HG03066 (cell line): ENCODE measurements around the gene NFAM1.

Source experiments
- ATAC-seq: cut with Tn5 transposase; IDR thresholded peaks from one replicate; pipeline ENCODE4 v1.9.1; 2021; ENCODE audit warnings: low read depth; ENCODE audit not compliant: unreplicated experiment

Gene NFAM1

DNA sequence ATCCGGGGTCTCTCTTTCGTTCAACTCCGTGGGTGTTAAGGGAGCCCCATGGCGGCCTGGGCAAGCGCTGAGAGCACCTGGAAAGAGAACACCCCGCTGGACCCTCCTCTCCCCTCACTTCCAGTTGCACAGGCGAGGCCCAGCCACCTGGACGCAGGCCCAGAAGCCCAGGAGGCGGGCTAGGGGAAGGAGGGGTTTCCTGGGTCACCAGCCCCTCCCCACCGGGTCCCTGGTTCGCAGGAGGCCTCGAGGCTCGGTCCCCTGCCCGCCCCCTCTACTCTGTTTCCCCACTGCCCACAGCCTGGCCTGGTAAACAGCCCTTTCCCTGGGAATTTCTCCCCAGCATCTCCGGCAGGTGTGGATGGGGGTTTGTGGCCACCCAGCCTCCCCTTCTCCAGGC, 8.5 kb upstream of the NFAM1 start:
- ATAC-seq: no peak

GRCh38 chr22:42439821-42440674, 7.8 kb upstream of the NFAM1 start:
- no peak for ATAC-seq

GRCh38 chr22:42439021-42439567, 6.9 kb upstream of the NFAM1 start:
- ATAC-seq: no peak

- no peak for ATAC-seq
These were observed 6.1 kb upstream of the NFAM1 start for GRCh38 chr22:42438293-42438650.

GRCh38 chr22:42437488-42438292, 5.5 kb upstream of the NFAM1 start:
- ATAC-seq: peak; percentile 57

GRCh38 chr22:42436404-42436803, 4.2 kb upstream of the NFAM1 start:
- ATAC-seq: no peak

GRCh38 chr22:42434748-42435425, 2.7 kb upstream of the NFAM1 start:
- ATAC-seq: no peak

DNA sequence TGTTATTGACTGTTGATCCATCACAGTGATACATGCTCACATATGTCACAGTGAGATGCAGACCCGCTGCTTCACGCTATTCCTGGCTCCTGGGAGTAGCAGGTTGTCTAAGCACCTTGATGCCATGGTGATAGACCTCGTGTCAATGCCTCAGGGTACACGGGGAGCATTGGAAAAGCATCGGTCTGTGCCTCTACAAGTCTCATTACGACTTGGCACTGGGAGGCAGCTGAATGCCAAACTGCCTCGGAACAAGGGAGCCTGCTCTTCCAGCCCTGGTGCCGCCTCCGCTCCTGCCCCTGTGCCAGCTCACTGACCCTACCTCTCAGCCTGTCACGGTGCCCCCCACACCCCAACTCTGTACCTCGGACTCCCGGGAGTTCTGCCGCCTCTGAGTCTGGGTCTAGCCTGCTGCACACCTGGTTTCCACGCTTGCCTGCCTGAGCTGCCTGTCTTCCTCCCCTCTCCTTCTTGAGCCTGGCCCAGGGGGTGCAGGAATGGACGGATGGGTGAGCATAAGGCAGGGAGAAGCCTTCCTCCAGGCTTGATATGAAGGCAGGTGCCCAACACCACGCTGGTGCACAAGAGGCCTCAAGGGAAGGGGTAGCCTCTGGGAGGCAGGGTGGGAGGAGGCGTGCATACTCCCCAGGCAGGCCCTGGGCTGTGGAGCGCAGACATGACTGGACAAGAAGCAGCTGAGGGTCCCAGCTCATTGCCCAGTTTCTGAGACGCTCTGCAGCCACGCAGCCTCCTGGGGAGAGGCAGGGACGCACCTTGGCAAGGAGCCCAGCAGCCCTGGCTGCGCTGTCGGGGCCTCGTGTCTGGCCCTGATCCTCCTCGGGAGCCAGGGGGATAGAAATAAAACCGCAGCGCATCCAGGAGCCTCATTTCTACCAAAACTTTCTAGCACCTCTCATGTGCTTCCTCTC, 1.8 kb upstream of the NFAM1 start:
- ATAC-seq: no peak

DNA sequence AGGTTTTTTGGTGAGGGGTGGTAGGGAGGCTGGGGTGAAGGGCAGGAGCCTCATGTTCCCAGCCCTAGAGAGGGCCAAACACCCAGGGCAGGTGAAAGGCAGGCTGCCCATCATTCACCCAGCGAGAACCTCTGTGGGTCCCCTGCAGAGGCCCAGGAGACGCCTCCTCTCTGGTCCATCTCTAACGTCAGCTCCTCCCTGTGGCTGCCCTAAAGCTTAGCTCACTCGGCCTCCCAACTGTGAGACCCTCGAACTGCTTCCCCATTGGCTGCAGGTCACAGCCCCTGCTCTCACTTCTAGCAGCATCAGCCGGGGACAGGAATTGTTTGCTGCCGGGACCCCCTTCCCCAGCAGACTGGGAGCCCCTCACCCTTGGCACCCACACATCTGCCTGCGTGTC, 615 bp upstream of the NFAM1 start:
- no peak for ATAC-seq

DNA sequence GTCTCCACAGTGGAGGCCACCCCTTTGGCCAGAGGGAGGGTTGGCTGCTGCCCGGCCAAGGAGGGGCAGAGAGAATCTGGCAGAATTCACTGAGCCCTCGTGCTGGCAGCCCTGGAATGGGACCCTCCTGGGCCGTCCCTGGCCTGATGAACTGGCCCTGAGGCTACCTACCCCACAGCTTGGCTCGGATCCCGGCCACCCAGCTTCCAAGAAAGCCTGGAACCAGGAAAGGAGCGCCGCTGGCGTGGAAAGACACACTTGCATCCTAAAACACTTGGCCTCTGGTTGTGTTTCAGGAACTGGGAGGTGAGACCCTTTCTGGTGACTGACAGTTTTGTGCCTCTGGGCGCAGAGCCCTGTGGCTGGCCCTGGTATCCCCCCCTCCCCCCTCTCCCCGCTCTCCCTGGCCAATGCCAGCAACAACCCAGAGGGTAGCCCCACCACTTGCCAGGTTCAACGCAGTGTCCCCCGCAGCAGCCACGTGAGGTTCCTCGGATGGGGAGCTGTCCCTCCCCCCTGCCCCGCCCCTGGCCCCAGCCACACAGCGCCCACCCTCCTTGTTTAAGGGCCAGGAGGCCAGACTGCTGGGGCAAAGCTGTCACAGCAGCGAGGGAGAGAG, 693 bp downstream of the NFAM1 start:
- ATAC-seq: no peak

- no peak for ATAC-seq
These were observed 1.6 kb downstream of the NFAM1 start for GRCh38 chr22:42430528-42431125.

DNA sequence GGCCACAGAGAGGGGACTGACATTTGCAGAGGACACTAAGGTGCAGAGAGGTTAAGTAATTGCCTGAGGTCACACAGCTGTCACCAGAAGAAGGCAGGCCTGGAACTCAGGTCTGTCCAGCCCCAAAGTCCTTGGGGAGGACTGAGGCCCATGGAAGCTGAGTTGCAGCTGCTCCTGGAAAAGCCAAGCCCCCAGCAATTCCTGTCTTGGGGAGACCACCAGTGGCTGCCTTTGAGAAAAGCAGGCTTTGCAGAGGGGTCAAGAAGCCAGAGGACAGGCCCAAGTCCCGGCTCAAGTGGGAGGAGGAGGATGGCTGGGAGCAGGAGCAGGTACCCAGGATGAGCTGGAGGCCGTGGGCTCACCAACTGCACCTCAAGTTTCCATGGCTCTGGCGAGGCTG, 3.4 kb downstream of the NFAM1 start:
- ATAC-seq: no peak

- ATAC-seq: no peak
These were observed 4.2 kb downstream of the NFAM1 start for GRCh38 chr22:42428025-42428424.

- no peak for ATAC-seq
These were observed 5.0 kb downstream of the NFAM1 start for GRCh38 chr22:42427167-42427566.

DNA sequence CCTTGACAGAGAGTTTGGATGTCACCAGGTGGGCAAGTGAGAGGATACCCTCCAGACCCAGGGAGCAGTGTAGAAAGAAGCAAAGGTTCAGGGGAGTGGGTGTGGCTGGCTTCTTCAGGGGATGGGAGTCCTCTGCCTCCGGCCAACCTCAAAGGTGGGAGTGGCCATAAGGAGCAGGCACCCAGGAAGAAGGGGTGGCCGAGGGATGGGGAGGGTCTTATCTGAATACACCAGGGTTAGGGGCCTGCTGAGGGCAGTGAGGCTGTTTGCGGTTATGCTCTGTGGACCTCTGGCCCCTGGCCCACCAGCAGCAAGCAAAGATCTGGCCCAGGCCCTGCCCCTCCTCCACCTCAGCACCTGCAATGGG, 6.2 kb downstream of the NFAM1 start:
- ATAC-seq: no peak

- no peak for ATAC-seq
These were observed 6.7 kb downstream of the NFAM1 start for GRCh38 chr22:42425337-42425988.

DNA sequence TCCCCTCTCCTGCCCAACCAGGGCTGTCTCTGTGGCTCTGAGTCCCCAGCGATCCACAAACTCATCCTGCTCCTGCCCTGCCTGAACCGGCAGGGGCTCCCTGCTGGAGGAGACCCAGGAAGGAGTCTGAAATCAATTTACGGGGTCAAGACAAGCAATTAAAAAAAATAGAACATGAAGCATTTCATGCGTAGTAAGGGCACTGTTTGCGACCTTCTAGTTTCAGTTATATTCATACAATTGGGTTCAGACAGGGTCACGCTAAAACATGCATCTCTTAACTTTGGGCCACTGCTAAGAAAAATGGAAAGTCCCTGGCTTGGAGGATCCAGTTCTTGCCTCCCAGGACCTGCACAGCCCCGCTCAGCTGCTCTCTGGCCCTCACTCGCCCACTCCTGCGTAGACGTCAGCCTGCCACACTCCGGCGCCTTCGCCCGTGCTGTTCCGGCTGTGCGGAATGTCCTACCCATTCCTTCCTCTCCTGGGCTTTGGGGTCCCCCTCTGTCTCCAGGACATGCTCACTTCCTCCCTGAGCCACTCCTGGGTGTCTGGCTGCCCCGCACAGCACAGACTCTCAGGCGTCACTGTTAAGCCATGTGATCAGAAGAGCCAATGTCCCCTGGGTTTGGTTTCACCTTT, 12.8 kb downstream of the NFAM1 start:
- no peak for ATAC-seq

DNA sequence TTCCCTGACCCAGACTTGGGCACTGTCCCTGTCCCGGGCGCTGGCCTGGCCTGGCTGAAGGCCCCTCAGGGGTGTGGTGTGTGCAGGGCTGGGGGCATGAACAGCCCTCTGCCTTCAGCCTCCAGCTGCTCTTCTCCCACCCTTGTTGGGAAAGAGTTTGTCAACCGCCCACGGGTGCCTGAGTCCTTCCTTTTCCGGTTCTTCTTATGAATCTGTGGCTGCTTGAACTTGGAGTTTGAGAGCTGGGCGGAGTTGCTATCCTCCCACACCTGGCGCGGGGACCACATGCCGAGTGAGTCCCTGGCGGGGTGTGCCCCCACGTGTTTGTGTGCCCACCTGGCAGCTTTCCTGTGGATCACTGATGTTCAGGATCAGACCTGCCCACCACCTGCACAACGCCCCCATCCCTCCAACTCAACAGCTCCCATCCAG, 13.4 kb downstream of the NFAM1 start:
- no peak for ATAC-seq
